Measurements from ENCODE around the gene IL31RA.

IL31RA gene

DNA sequence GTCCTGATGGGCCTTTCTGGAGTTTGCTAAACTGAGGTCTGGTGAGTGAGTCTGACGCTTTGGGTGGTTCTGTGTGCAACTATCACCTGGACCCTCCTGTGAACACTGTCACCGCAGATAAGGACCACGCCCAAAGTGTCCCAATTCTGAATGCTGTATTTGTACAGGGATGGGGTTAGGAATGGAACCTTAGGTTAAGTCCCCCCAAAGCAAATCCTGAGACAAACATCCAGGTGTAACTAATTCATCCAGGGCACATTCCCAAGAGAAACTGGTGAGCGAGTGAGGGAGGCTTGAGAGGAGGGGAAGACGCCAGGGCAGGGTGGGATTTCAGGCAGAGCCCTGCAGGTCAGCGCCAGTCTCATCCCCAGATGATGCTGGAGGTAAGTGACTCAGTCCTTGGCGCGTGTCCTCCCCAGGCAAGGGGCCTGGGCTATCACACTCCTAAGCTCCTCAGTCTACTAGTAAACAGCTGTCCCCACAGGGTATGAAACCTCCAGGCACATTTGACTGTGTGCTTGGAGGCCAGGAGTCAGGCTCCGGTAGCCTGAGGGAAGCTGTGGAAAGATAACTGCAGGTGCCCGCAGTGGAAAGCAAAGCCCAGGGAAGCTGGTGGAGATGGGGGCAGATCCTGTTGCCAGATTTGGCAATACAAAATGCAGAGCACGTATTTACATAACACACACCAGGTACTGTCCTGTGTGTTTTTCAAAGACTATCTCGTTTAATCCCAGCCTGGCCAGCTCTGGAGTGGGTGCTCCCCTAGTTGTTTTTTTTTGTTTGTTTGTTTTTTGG is 76.9 kb downstream of the IL31RA start:
- no peak overlapping the region for H3K4me3 ChIP-seq (ENCODE audit: control insufficient read depth in 1 of 7, extremely low read depth in 1 of 7, insufficient read depth in 4 of 7, low read depth in 2 of 7, low read length in 6 of 7)
- ChIA-PET POLR2A (no interaction called here), CTCF (interaction anchor here (0.7 to 1.5 kb wide), 2 partner anchors 273 to 412 kb away, joined by 3 read pairs; no protein-coding TSS in a partner anchor)
- H3K27ac ChIP-seq (ENCODE audit: insufficient read depth in 1 of 2, low read depth in 1 of 2, low read length in 2 of 2, poor library complexity in 1 of 2, severe bottlenecking in 2 of 2), result no peak overlapping the region
- 99% methylated on average over 10 of the region's 12 CpGs for WGBS (ENCODE audit: insufficient coverage)
- H3K27me3 ChIP-seq (replicated peaks in 2 of 5; ENCODE audit: control insufficient read depth in 4 of 5, insufficient read depth in 5 of 5, low read length in 4 of 5), result no peaks in the 10 kb centered on the region
- H3K36me3 ChIP-seq (ENCODE audit: control insufficient read depth in 4 of 4, insufficient read depth in 4 of 4, low read length in 3 of 4), result no peaks in the 10 kb centered on the region
- no peaks in the 10 kb centered on the region for H3K9me3 ChIP-seq (ENCODE audit: control extremely low read depth in 1 of 5, control insufficient read depth in 4 of 5, insufficient read depth in 2 of 5, low read depth in 1 of 5, low read length in 4 of 5)
- peaks cover 0 to 11% (median 10%) of the 10 kb centered on the region in 4 experiments for H3K4me1 ChIP-seq (ENCODE audit: control extremely low read depth in 1 of 4, control insufficient read depth in 4 of 4, insufficient read depth in 4 of 4, low read length in 3 of 4)
- no peak for DNase-seq

DNA sequence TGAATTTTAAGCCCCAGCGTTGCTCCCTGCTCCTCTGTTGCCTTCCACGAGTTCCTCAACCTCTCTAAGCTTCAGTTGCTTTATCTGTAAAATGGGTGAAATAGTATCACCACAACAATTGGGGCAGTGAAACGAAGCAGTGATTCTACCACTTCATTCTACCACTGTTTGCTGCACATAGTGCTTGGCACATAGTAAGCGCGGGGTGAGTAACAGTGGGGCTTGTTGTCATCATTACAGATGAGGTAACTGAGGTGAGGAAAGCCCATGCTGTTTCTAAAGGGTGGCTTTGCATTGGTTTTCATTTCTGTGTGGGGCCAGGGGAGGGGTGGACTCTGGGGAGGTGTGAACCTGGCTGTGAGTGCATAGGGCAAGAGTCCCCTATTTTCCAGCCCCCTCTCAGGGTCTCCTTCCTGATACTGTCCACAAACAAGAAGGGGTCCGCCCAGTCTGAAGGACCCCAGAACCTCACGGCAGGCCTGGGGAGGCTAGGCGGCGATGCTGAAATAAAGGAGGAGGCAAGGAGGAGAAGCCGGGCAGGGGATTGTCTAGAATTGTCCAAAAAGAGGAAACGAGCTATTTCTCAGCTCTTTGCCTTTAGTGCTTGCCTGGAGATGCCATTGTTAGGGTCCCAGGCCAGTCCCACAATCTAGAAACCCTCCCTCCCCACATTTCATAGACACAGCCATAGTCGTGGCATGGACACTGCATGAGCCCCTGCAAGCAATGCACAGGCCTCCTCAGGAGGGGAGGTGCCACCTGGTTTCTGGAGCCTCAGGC is 78.1 kb downstream of the IL31RA start:
- Histone ChIP-seq H3K27me3 (replicated peaks in 2 of 5; ENCODE audit: control insufficient read depth in 4 of 5, insufficient read depth in 5 of 5, low read length in 4 of 5) (no peaks in the 10 kb centered on the region), H3K4me1 (ENCODE audit: control extremely low read depth in 1 of 4, control insufficient read depth in 4 of 4, insufficient read depth in 4 of 4, low read length in 3 of 4) (no peaks in the 10 kb centered on the region), H3K9me3 (ENCODE audit: control extremely low read depth in 1 of 5, control insufficient read depth in 4 of 5, insufficient read depth in 2 of 5, low read depth in 1 of 5, low read length in 4 of 5) (no peaks in the 10 kb centered on the region), H3K36me3 (ENCODE audit: control insufficient read depth in 4 of 4, insufficient read depth in 4 of 4, low read length in 3 of 4) (no peaks in the 10 kb centered on the region), H3K4me3 (ENCODE audit: control insufficient read depth in 1 of 7, extremely low read depth in 1 of 7, insufficient read depth in 4 of 7, low read depth in 2 of 7, low read length in 6 of 7) (no peak overlapping the region), H3K27ac (ENCODE audit: insufficient read depth in 1 of 2, low read depth in 1 of 2, low read length in 2 of 2, poor library complexity in 1 of 2, severe bottlenecking in 2 of 2) (no peak overlapping the region)
- ChIA-PET POLR2A (no interaction called here), CTCF (interaction anchor here (0.6 to 1.5 kb wide), 2 partner anchors 272 to 767 kb away, joined by 3 to 4 read pairs; no protein-coding TSS in a partner anchor)
- 97% methylated on average over 9 of the region's 12 CpGs for WGBS (ENCODE audit: insufficient coverage)
- no peak for DNase-seq

DNA sequence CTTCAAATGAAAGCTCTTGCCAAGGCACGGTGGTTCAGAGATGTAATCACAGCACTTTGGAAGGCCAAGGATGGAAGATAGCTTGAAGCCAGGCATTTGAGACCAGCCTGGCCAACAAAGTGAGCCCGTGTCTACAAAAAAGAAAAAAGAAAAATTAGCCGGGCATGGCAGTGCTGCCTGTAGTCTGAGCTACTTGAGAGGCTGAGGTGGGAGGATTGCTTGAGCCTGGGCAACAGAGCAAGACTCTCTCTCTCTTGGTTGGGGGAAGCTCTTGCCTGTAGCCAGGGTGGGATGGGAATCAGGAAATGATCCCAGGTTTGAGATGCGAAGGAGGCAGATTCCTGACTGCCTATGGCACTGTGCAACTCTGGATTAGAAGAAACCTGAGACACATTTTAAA is 81.5 kb downstream of the IL31RA start:
- no peaks in the 10 kb centered on the region for H3K9me3 ChIP-seq (ENCODE audit: control extremely low read depth in 1 of 5, control insufficient read depth in 4 of 5, insufficient read depth in 2 of 5, low read depth in 1 of 5, low read length in 4 of 5)
- POLR2A ChIA-PET, result no interaction called here
- WGBS (ENCODE audit: insufficient coverage), result 100% methylated on average over 3 of the region's 4 CpGs
- no peaks in the 10 kb centered on the region for H3K27me3 ChIP-seq (replicated peaks in 2 of 5; ENCODE audit: control insufficient read depth in 4 of 5, insufficient read depth in 5 of 5, low read length in 4 of 5)
- no peak for DNase-seq
- H3K4me3 ChIP-seq (ENCODE audit: control insufficient read depth in 1 of 7, extremely low read depth in 1 of 7, insufficient read depth in 4 of 7, low read depth in 2 of 7, low read length in 6 of 7), result no peak overlapping the region
- H3K36me3 ChIP-seq (ENCODE audit: control insufficient read depth in 4 of 4, insufficient read depth in 4 of 4, low read length in 3 of 4), result no peaks in the 10 kb centered on the region
- no peak overlapping the region for H3K27ac ChIP-seq (ENCODE audit: insufficient read depth in 1 of 2, low read depth in 1 of 2, low read length in 2 of 2, poor library complexity in 1 of 2, severe bottlenecking in 2 of 2)
- CTCF ChIA-PET, result interaction anchor here (0.8 to 7.4 kb wide), 5 partner anchors 268 to 338 kb away, joined by 3 to 96 read pairs (median 3); no protein-coding TSS in a partner anchor
- H3K4me1 ChIP-seq (ENCODE audit: control extremely low read depth in 1 of 4, control insufficient read depth in 4 of 4, insufficient read depth in 4 of 4, low read length in 3 of 4), result no peaks in the 10 kb centered on the region

DNA sequence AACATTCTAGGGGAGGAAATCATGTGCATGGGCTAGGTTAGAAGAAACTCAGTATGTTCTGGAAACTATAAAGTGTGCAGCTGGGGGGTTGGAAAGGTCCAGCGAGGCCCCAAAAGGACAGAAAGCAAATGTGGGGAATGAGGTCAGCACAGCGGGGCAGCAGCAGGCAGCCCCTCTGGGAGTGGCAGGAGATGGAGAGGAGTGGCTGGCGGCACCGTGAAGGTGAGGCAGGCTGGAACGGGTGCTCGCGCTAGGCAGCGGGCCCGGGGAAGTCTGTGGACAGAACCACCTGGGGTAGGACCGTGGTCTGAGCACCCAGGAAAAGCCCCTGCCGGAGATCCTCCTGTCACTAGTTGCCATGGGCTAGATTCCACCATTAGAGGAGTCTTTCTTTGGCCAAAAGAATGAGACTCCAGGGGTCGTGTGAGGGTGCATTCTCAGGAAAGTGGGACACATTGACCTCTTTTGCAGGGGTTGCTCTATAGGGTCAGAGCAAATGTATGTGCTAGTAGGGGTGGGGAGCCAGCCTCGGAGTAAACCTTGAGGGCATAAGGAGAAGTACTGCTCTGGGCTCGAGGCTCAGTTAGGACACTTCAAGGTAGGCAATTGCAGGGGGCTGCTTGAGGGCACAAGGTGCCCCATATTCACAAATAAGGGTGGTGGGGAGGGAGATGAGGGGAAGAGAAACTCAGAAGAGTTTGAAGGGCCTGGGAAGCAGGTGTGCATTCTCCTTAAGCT is 82.4 kb downstream of the IL31RA start:
- H3K27me3 ChIP-seq (replicated peaks in 2 of 5; ENCODE audit: control insufficient read depth in 4 of 5, insufficient read depth in 5 of 5, low read length in 4 of 5), result no peaks in the 10 kb centered on the region
- 99% methylated on average over 14 of the region's 14 CpGs for WGBS (ENCODE audit: insufficient coverage)

DNA sequence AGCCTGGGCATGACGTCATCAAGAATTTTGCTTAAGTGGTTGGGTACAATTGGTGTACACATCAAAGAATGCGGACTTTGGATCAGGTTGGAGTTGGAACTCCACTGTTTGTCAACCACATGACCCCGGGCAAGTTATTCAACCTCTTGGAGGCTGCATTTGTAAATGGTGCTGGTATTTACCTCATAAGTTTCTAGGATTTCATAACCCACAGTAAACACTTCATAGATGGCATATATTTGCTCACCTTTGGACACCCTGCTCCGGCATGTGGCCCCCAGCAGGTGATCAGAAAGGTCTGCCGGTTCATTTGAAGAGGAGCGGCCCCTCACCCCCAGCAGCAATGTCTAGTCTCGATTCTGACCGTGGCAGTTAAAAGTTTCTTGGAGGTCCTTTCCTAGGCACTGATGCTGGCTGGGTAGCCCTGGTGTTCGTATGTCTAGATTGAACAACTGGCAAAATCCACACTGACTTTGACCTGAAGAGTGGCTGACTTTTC is 83.0 kb downstream of the IL31RA start:
- no peaks in the 10 kb centered on the region for H3K27me3 ChIP-seq (replicated peaks in 2 of 5; ENCODE audit: control insufficient read depth in 4 of 5, insufficient read depth in 5 of 5, low read length in 4 of 5)
- ChIA-PET POLR2A (no interaction called here), CTCF (interaction anchor here (1.0 to 7.4 kb wide), 8 partner anchors 9 to 904 kb away, joined by 3 to 96 read pairs (median 20); no protein-coding TSS in a partner anchor)
- H3K4me1 ChIP-seq (ENCODE audit: control extremely low read depth in 1 of 4, control insufficient read depth in 4 of 4, insufficient read depth in 4 of 4, low read length in 3 of 4), result peaks cover 0 to 2% (median 0%) of the 10 kb centered on the region in 4 experiments
- H3K4me3 ChIP-seq (ENCODE audit: control insufficient read depth in 1 of 7, extremely low read depth in 1 of 7, insufficient read depth in 4 of 7, low read depth in 2 of 7, low read length in 6 of 7), result no peak overlapping the region
- H3K9me3 ChIP-seq (ENCODE audit: control extremely low read depth in 1 of 5, control insufficient read depth in 4 of 5, insufficient read depth in 2 of 5, low read depth in 1 of 5, low read length in 4 of 5), result no peaks in the 10 kb centered on the region
- 95% methylated on average over 9 of the region's 9 CpGs for WGBS (ENCODE audit: insufficient coverage)
- H3K27ac ChIP-seq (ENCODE audit: insufficient read depth in 1 of 2, low read depth in 1 of 2, low read length in 2 of 2, poor library complexity in 1 of 2, severe bottlenecking in 2 of 2), result no peak overlapping the region
- no peak for DNase-seq
- no peaks in the 10 kb centered on the region for H3K36me3 ChIP-seq (ENCODE audit: control insufficient read depth in 4 of 4, insufficient read depth in 4 of 4, low read length in 3 of 4)

More for the DNA sequence above, 82.4 kb downstream of the IL31RA start:
- H3K4me1 ChIP-seq (ENCODE audit: control extremely low read depth in 1 of 4, control insufficient read depth in 4 of 4, insufficient read depth in 4 of 4, low read length in 3 of 4), result no peaks in the 10 kb centered on the region
- CTCF ChIA-PET, result interaction anchor here (0.8 to 7.4 kb wide), 8 partner anchors 9 to 904 kb away, joined by 3 to 96 read pairs (median 13); no protein-coding TSS in a partner anchor
- no peaks in the 10 kb centered on the region for H3K36me3 ChIP-seq (ENCODE audit: control insufficient read depth in 4 of 4, insufficient read depth in 4 of 4, low read length in 3 of 4)
- POLR2A ChIA-PET, result no interaction called here
- no peak for DNase-seq
- H3K9me3 ChIP-seq (ENCODE audit: control extremely low read depth in 1 of 5, control insufficient read depth in 4 of 5, insufficient read depth in 2 of 5, low read depth in 1 of 5, low read length in 4 of 5), result no peaks in the 10 kb centered on the region
- H3K4me3 ChIP-seq (ENCODE audit: control insufficient read depth in 1 of 7, extremely low read depth in 1 of 7, insufficient read depth in 4 of 7, low read depth in 2 of 7, low read length in 6 of 7), result no peak overlapping the region
- H3K27ac ChIP-seq (ENCODE audit: insufficient read depth in 1 of 2, low read depth in 1 of 2, low read length in 2 of 2, poor library complexity in 1 of 2, severe bottlenecking in 2 of 2), result no peak overlapping the region

DNA sequence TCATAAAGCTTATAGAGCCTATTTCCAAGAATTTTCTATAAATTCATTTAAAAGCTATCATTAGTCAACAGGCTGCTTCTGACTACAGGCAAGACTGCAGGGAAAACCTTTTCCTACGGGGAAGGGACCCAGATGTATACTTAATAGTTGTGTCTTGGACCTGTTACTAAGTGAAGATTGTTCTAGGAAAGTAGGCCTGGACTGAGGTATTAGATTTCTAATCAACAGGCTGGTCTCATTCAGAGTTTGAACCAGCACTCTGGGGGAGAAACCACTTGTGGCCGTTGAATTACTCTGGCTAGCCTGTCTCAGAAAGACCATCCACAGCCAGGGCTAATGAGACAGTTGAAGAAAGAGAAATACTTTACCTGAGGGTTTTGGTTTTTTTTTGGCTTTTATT is 83.6 kb downstream of the IL31RA start:
- H3K4me3 ChIP-seq (ENCODE audit: control insufficient read depth in 1 of 7, extremely low read depth in 1 of 7, insufficient read depth in 4 of 7, low read depth in 2 of 7, low read length in 6 of 7), result no peak overlapping the region
- 100% methylated on average over 2 of the region's 2 CpGs for WGBS (ENCODE audit: insufficient coverage)
- H3K9me3 ChIP-seq (ENCODE audit: control extremely low read depth in 1 of 5, control insufficient read depth in 4 of 5, insufficient read depth in 2 of 5, low read depth in 1 of 5, low read length in 4 of 5), result no peaks in the 10 kb centered on the region
- no peaks in the 10 kb centered on the region for H3K27me3 ChIP-seq (replicated peaks in 2 of 5; ENCODE audit: control insufficient read depth in 4 of 5, insufficient read depth in 5 of 5, low read length in 4 of 5)
- no peaks in the 10 kb centered on the region for H3K36me3 ChIP-seq (ENCODE audit: control insufficient read depth in 4 of 4, insufficient read depth in 4 of 4, low read length in 3 of 4)
- H3K4me1 ChIP-seq (ENCODE audit: control extremely low read depth in 1 of 4, control insufficient read depth in 4 of 4, insufficient read depth in 4 of 4, low read length in 3 of 4), result peaks cover 0 to 6% (median 1%) of the 10 kb centered on the region in 4 experiments
- no peak for DNase-seq
- no peak overlapping the region for H3K27ac ChIP-seq (ENCODE audit: insufficient read depth in 1 of 2, low read depth in 1 of 2, low read length in 2 of 2, poor library complexity in 1 of 2, severe bottlenecking in 2 of 2)
- CTCF ChIA-PET, result interaction anchor here (0.8 to 7.4 kb wide), 19 partner anchors 9 to 906 kb away, joined by 3 to 96 read pairs (median 4); no protein-coding TSS in a partner anchor
- POLR2A ChIA-PET, result no interaction called here

All from common myeloid progenitor, CD34-positive (primary cell).